GM18951 (cell line): ENCODE results near the gene DPP6.

ENCODE experiments used
- POLR2A ChIP-seq: IDR thresholded peaks from 4 replicates; pipeline ENCODE4 v1.6.1; 2011; ENCODE audit warnings: mild to moderate bottlenecking; ENCODE audit not compliant: insufficient read length, insufficient read depth; ENCODE audit errors: extremely low read depth
- in situ Hi-C: fragments of 300-500 bp; cut with MboI; formaldehyde crosslinking; loops from one replicate; pipeline ENCODE4 v1.12.0; 2022; ENCODE audit warnings: low sequenced_read_pairs, mixed read lengths, inconsistent platforms; ENCODE audit not compliant: unreplicated experiment

DPP6 gene

GRCh38 chr7:154680894-154681659 is 628.9 kb downstream of the DPP6 start:
- TF ChIP-seq POLR2A, result no peak
- in situ Hi-C loops, result no loop called here

GRCh38 chr7:154682003-154682402 is 629.8 kb downstream of the DPP6 start:
- in situ Hi-C loops, result no loop called here
- no peak for TF ChIP-seq POLR2A

GRCh38 chr7:154684666-154685563 is 632.7 kb downstream of the DPP6 start:
- TF ChIP-seq POLR2A, result no peak
- in situ Hi-C loops, result no loop called here

- TF ChIP-seq POLR2A, result no peak
- in situ Hi-C loops, result no loop called here
Measured at GRCh38 chr7:154685564-154685901, 633.3 kb downstream of the DPP6 start.

- no peak for TF ChIP-seq POLR2A
- in situ Hi-C loops, result no loop called here
Measured at GRCh38 chr7:154686305-154686704, 634.1 kb downstream of the DPP6 start.

GRCh38 chr7:154688952-154689351 is 636.8 kb downstream of the DPP6 start:
- in situ Hi-C loops, result no loop called here

GRCh38 chr7:154690411-154690810 is 638.2 kb downstream of the DPP6 start:
- no peak for TF ChIP-seq POLR2A
- in situ Hi-C loops, result no loop called here

More at GRCh38 chr7:154688952-154689351, 636.8 kb downstream of the DPP6 start:
- no peak for TF ChIP-seq POLR2A

GRCh38 chr7:154693661-154694060 is 641.5 kb downstream of the DPP6 start:
- TF ChIP-seq POLR2A, result no peak
- in situ Hi-C loops, result no loop called here

GRCh38 chr7:154695836-154696235 is 643.6 kb downstream of the DPP6 start:
- in situ Hi-C loops, result no loop called here
- no peak for TF ChIP-seq POLR2A

- TF ChIP-seq POLR2A, result no peak
- in situ Hi-C loops, result no loop called here
Measured at GRCh38 chr7:154696556-154696955, 644.4 kb downstream of the DPP6 start.

- TF ChIP-seq POLR2A, result no peak
- in situ Hi-C loops, result no loop called here
Measured at GRCh38 chr7:154698726-154699291, 646.6 kb downstream of the DPP6 start.

GRCh38 chr7:154699417-154699816 is 647.2 kb downstream of the DPP6 start:
- no peak for TF ChIP-seq POLR2A
- in situ Hi-C loops, result no loop called here

GRCh38 chr7:154709840-154710520 is 657.8 kb downstream of the DPP6 start:
- TF ChIP-seq POLR2A, result no peak
- in situ Hi-C loops, result no loop called here
